ENCODE data around the gene STK35. TPM values are rescaled to one million over a fixed set of nuclear protein-coding genes. Genes with fewer than 3 reads are reported as not detected.

The STK35 gene
- total RNA-seq, 1 experiment from 2014 or later, result 38.2 TPM

GRCh38 chr20:2162823-2163166, 61.2 kb downstream of the STK35 start:
- H3K9me3 ChIP-seq (ENCODE audit: low read depth, low read length, poor library complexity, severe bottlenecking), result no peaks in the 10 kb centered on the region
- CTCF ChIA-PET, result no interaction called here
- no peak overlapping the region for H3K4me3 ChIP-seq (ENCODE audit: low read depth, low read length, poor library complexity, severe bottlenecking)
- intact Hi-C loops (cut with micrococcal nuclease; ENCODE audit: unreplicated experiment), result no loop called here
- TF ChIP-seq EZH2 (IDR thresholded peaks at IDR 0.05; ENCODE audit: borderline replicate concordance, low read depth, low read length, poor library complexity, severe bottlenecking) (no peak), CTCF (conservative IDR thresholded peaks at IDR 0.05; ENCODE audit: low read depth, low read length) (no peak)
- DNase-seq (ENCODE audit: low spot score), result no peak
- H3K36me3 ChIP-seq (ENCODE audit: insufficient read depth, low read length, poor library complexity, severe bottlenecking), result no peaks in the 10 kb centered on the region
- no peaks in the 10 kb centered on the region for H3K4me1 ChIP-seq (ENCODE audit: insufficient read depth, low read length, poor library complexity, severe bottlenecking)
- no peak overlapping the region for H3K27ac ChIP-seq (ENCODE audit: low read depth, low read length, poor library complexity, severe bottlenecking)
- no peaks in the 10 kb centered on the region for H3K27me3 ChIP-seq (replicated peaks; ENCODE audit: insufficient read depth, low read depth, low read length, poor library complexity)
- BruUV-seq (replicated peaks), result no TSS peak
- POLR2A ChIA-PET (ENCODE audit: low non-redundant PET), result no interaction called here

- no peak for TF ChIP-seq CTCF (conservative IDR thresholded peaks at IDR 0.05; ENCODE audit: low read depth, low read length)
- TF ChIP-seq EZH2 (IDR thresholded peaks at IDR 0.05; ENCODE audit: borderline replicate concordance, low read depth, low read length, poor library complexity, severe bottlenecking), result no peak
- BruUV-seq (replicated peaks), result no TSS peak
- Histone ChIP-seq H3K36me3 (ENCODE audit: insufficient read depth, low read length, poor library complexity, severe bottlenecking) (no peaks in the 10 kb centered on the region), H3K9me3 (ENCODE audit: low read depth, low read length, poor library complexity, severe bottlenecking) (no peaks in the 10 kb centered on the region), H3K4me3 (ENCODE audit: low read depth, low read length, poor library complexity, severe bottlenecking) (no peak overlapping the region), H3K27me3 (replicated peaks; ENCODE audit: insufficient read depth, low read depth, low read length, poor library complexity) (no peaks in the 10 kb centered on the region), H3K27ac (ENCODE audit: low read depth, low read length, poor library complexity, severe bottlenecking) (no peak overlapping the region), H3K4me1 (ENCODE audit: insufficient read depth, low read length, poor library complexity, severe bottlenecking) (no peaks in the 10 kb centered on the region)
- DNase-seq (ENCODE audit: low spot score), result no peak
- intact Hi-C loops (cut with micrococcal nuclease; ENCODE audit: unreplicated experiment), result no loop called here
- CTCF ChIA-PET, result no interaction called here
- POLR2A ChIA-PET (ENCODE audit: low non-redundant PET), result no interaction called here
Measured at GRCh38 chr20:2163312-2163711, 61.7 kb downstream of the STK35 start.

GRCh38 chr20:2163757-2164156, 62.1 kb downstream of the STK35 start:
- POLR2A ChIA-PET (ENCODE audit: low non-redundant PET), result no interaction called here

More at GRCh38 chr20:2163757-2164156, 62.1 kb downstream of the STK35 start:
- intact Hi-C loops (cut with micrococcal nuclease; ENCODE audit: unreplicated experiment), result no loop called here
- DNase-seq (ENCODE audit: low spot score), result no peak
- TF ChIP-seq CTCF (conservative IDR thresholded peaks at IDR 0.05; ENCODE audit: low read depth, low read length) (no peak), EZH2 (IDR thresholded peaks at IDR 0.05; ENCODE audit: borderline replicate concordance, low read depth, low read length, poor library complexity, severe bottlenecking) (no peak)
- CTCF ChIA-PET, result no interaction called here
- no peak overlapping the region for H3K27ac ChIP-seq (ENCODE audit: low read depth, low read length, poor library complexity, severe bottlenecking)
- H3K4me1 ChIP-seq (ENCODE audit: insufficient read depth, low read length, poor library complexity, severe bottlenecking), result no peaks in the 10 kb centered on the region
- no TSS peak for BruUV-seq (replicated peaks)
- no peaks in the 10 kb centered on the region for H3K36me3 ChIP-seq (ENCODE audit: insufficient read depth, low read length, poor library complexity, severe bottlenecking)
- H3K27me3 ChIP-seq (replicated peaks; ENCODE audit: insufficient read depth, low read depth, low read length, poor library complexity), result no peaks in the 10 kb centered on the region
- no peak overlapping the region for H3K4me3 ChIP-seq (ENCODE audit: low read depth, low read length, poor library complexity, severe bottlenecking)
- H3K9me3 ChIP-seq (ENCODE audit: low read depth, low read length, poor library complexity, severe bottlenecking), result no peaks in the 10 kb centered on the region

Measured in A673 (cell line).